GM18511 (cell line): ENCODE data around the gene MST1R.
"Not testable (repeated sequence)": the region's sequence is repeated elsewhere in the genome, so short reads cannot be mapped to it uniquely, and the experiment has no call there.

Experiments
- ATAC-seq: cut with Tn5 transposase; IDR thresholded peaks from one replicate; pipeline ENCODE4 v1.9.1; 2021; ENCODE audit warnings: mild to moderate bottlenecking, moderate library complexity; ENCODE audit not compliant: unreplicated experiment

The MST1R gene

GRCh38 chr3:49903451-49904424 is at the start of gene MST1R:
TSS of gene MST1R (minus strand) at chr3:49903873. CDS start at chr3:49903609, 264 bp downstream.
- peak; percentile 77 for ATAC-seq

- no peak for ATAC-seq
Observed at GRCh38 chr3:49952924-49953323, 49.3 kb upstream of the MST1R start.

GRCh38 chr3:49942651-49943050 is 39.0 kb upstream of the MST1R start:
- no peak for ATAC-seq

- no peak for ATAC-seq
Observed at GRCh38 chr3:49940667-49941249, 37.1 kb upstream of the MST1R start.

GRCh38 chr3:49939858-49940666 is 36.4 kb upstream of the MST1R start, which contains the start of gene RBM6:
TSS of gene RBM6 (plus strand) at chr3:49940150. CDS start at chr3:49962642, 22,492 bp downstream.
- peak; percentile 91 for ATAC-seq

GRCh38 chr3:49937090-49937489 is 33.4 kb upstream of the MST1R start:
- no peak for ATAC-seq

GRCh38 chr3:49932281-49932680 is 28.6 kb upstream of the MST1R start:
- not testable (repeated sequence) for ATAC-seq

GRCh38 chr3:49930922-49931321 is 27.2 kb upstream of the MST1R start:
- no peak for ATAC-seq

GRCh38 chr3:49930168-49930690 is 26.6 kb upstream of the MST1R start:
- no peak for ATAC-seq

- peak; percentile 95 for ATAC-seq
Observed at GRCh38 chr3:49929291-49930167, 25.9 kb upstream of the MST1R start, which contains the start of gene MON1A. TSS of gene MON1A (minus strand) at chr3:49929811. CDS start at chr3:49913346, 16,465 bp downstream.

GRCh38 chr3:49928481-49929017 is 24.9 kb upstream of the MST1R start:
- no peak for ATAC-seq

GRCh38 chr3:49927798-49928197 is 24.1 kb upstream of the MST1R start:
- ATAC-seq, result no peak

- no peak for ATAC-seq
Observed at GRCh38 chr3:49926117-49926728, 22.6 kb upstream of the MST1R start.

- no peak for ATAC-seq
Observed at GRCh38 chr3:49925485-49925884, 21.8 kb upstream of the MST1R start.

GRCh38 chr3:49924683-49925082 is 21.0 kb upstream of the MST1R start:
- ATAC-seq, result no peak

- ATAC-seq, result not testable (repeated sequence)
Observed at GRCh38 chr3:49917806-49918590, 14.3 kb upstream of the MST1R start.

- ATAC-seq, result no peak
Observed at GRCh38 chr3:49916686-49917085, 13.0 kb upstream of the MST1R start.

- no peak for ATAC-seq
Observed at GRCh38 chr3:49914906-49915305, 11.2 kb upstream of the MST1R start.
